Right cardiac atrium (tissue), 5 donors: ENCODE results near the gene DPYSL4. TPM values are rescaled to one million over a fixed set of nuclear protein-coding genes. Genes with fewer than 3 reads are reported as not detected.

ENCODE experiments used
- ATAC-seq, 2 donors: fragments of 200-7000 bp; cut with Tn5 transposase; one replicate each; pipeline versions ENCODE4 v1.8.0 to v1.9.1; 2020; ENCODE audit warnings: moderate library complexity in 2 of 2, mild to moderate bottlenecking in 1 of 2
- DNase-seq, 3 donors: peaks; one replicate each; pipeline ENCODE4 v3.0.0-alpha.2; 2020
- H3K27ac ChIP-seq: one replicate; pipeline ENCODE4 v1.5.1; 2013; ENCODE audit warnings: mild to moderate bottlenecking, low read length, control low read depth, moderate library complexity
- H3K27me3 ChIP-seq: one replicate; pipeline ENCODE4 v1.6.1; 2013; ENCODE audit not compliant: control insufficient read depth, insufficient read depth
- H3K4me1 ChIP-seq: one replicate; pipeline ENCODE4 v1.6.1; 2013; ENCODE audit warnings: low read length; ENCODE audit not compliant: control insufficient read depth, insufficient read depth
- H3K4me3 ChIP-seq: one replicate; pipeline ENCODE4 v1.5.1; 2013; ENCODE audit warnings: low read length, control low read depth
- H3K9me3 ChIP-seq: one replicate; pipeline ENCODE4 v1.6.1; 2013; ENCODE audit warnings: low read length; ENCODE audit not compliant: control insufficient read depth
- WGBS: extraction: QIAGEN DNeasy Blood & Tissue Kit; methylation state at CpG from one replicate; pipeline ENCODE4 v1.1.7; 2013; 5-methylcytosine and 5-hydroxymethylcytosine counted together
- intact Hi-C, 4 donors: fragments of 100-400 bp; cut with DNase I; formaldehyde crosslinking; loops; one replicate each; pipeline versions ENCODE4 v1.11.0 to v1.14.0; 2022 to 2023
- polyA plus RNA-seq: library from polyadenylated mRNA; stranded (reverse); fragments of 200-250 nt; gene quantifications from one replicate; pipeline ENCODE4 v1.2.3, GENCODE V29; 2013
- total RNA-seq, 4 donors: library from RNA; stranded (reverse); fragmentation: NEBNext Ultra II Directional; extraction: Animal tissue kit (Norgen Biotek cat#: 25700); gene quantifications; one replicate each; pipeline ENCODE4 v1.2.1, GENCODE V29; 2021
- donor health status: healthy with polysubstance abuse.
- donor health status: DM: no; HTN: yes; CAD: no.
- donor health status: DM: no; HTN: no; CAD: no.
- donor health status: DM: no; HTN: yes; CAD: no; lungs with severe emphysema.
- donor health status: DM: yes; HTN: yes; CAD: no.

DPYSL4 gene
- total and polyA plus RNA-seq, 5 donors = 1.9 to 13.8 (median 6.8) TPM

DNA sequence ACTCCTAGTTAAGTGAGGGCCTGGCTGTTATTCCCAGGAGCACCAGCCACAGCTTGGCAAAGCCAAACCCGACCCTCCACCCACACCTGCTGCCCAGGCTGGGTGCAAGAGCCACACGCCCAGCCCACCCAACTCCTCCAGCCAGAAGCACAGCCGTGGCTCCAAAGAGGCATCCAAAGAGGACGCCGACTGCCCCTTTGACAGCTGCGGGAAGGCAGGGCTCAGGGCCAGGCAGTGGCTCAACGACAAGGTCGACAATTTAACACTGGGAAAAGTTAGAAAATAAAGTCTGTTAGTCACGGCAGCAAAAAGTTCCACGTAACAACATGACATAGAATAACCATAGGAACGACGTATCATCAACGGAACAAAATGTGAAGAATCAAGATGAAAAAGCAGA, 54.3 kb downstream of the DPYSL4 start:
- ATAC-seq = no peak

DNA sequence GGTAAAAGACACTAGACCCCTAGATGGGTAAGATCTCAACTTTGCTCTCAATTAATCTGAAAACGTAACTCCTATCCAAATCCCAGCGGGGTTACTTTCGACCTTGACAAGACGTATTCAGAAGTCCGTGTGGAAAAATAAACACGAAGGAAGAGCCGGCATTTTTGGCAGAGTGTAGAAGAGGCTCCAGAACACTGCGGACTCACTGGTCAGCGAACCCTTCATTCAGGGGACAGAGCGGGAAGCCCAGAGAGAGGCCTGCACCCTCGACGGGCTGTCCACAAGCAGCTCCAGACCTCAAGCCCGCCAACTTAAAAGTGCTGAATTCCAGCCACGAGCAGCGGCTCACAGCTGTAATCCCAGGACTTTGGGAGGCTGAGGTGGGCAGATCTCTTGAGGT, 54.7 kb downstream of the DPYSL4 start:
- H3K4me1 ChIP-seq = no peaks in the 10 kb centered on the region
- peak in 2 of 3 donors; percentile 1 to 13 for DNase-seq
- H3K9me3 ChIP-seq = no peaks in the 10 kb centered on the region
- ATAC-seq = no peak
- intact Hi-C loops = no loop called here
- H3K27ac ChIP-seq = no peak overlapping the region
- 91% methylated on average over 15 of the region's 15 CpGs for WGBS
- no peak overlapping the region for H3K4me3 ChIP-seq
- H3K27me3 ChIP-seq = no peaks in the 10 kb centered on the region

More for the DNA sequence above, 54.3 kb downstream of the DPYSL4 start:
- H3K27ac ChIP-seq = no peak overlapping the region
- no peaks in the 10 kb centered on the region for H3K4me1 ChIP-seq
- H3K4me3 ChIP-seq = no peak overlapping the region
- intact Hi-C loops = no loop called here
- H3K9me3 ChIP-seq = no peaks in the 10 kb centered on the region
- DNase-seq = peak in 2 of 3 donors; percentile 12 to 23
- no peaks in the 10 kb centered on the region for H3K27me3 ChIP-seq
- WGBS = 83% methylated on average over 13 of the region's 13 CpGs

DNA sequence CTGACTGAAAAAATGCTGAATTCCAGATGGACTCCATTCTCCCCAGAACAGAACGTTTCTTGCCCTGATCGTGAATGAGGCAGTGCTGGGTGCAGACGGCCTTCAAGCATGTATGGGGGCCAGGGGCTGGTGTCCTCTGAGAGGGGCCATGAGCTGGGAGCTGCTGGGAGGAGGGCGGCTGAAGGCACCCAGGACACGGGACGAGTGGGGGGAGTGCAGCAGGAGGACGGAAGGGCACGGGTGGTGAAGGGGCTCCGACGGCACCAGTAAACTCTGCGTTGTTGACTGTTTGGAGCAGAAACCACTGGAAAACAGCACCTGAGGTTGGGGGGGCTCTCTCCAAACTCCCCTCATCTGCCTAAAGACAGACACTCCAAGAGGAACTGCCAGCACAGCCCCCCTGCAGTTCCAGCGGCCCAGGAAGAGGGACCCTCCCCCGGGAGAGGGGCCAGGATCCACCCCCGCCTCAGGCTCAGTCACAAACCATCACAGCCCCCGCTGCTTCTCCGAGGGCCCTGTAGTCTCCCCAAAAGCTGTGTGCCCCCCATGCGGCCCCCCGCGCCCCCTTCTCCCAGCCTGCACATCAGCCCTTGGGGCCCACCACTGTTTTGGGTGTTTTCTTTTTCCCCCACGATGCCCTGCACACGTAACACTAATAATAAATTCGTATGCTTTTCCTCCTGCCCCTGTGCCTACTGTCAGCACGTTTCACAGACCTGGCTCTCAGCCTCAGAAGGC, 55.5 kb downstream of the DPYSL4 start:
- H3K9me3 ChIP-seq = no peaks in the 10 kb centered on the region
- intact Hi-C loops = no loop called here
- ATAC-seq = no peak
- DNase-seq = peak in 2 of 3 donors; percentile 22 to 47
- 83% methylated on average over 23 of the region's 23 CpGs for WGBS
- no peaks in the 10 kb centered on the region for H3K4me1 ChIP-seq
- no peak overlapping the region for H3K27ac ChIP-seq
- H3K27me3 ChIP-seq = no peaks in the 10 kb centered on the region
- no peak overlapping the region for H3K4me3 ChIP-seq

DNA sequence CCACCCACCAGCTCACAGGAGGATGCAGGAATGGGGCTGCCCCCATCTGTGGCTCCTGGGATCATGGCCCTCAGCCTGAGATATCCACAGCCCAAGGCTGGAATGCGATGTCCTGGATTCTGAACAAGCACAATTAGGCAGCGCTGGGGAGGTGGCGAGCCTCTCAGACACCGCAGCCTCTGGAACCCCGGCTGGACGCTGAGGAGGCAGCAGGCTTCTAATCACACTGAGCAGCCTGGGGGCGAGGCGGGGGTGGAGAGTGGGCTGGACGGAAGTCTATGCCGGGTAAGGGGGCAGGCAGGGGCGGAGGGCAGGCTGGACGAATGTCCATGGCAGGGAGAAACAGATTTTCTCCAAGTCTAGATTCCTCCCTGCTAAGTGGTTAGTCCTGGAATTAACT, 56.4 kb downstream of the DPYSL4 start:
- Histone ChIP-seq H3K9me3 (no peaks in the 10 kb centered on the region), H3K27me3 (no peaks in the 10 kb centered on the region), H3K27ac (no peak overlapping the region), H3K4me1 (no peaks in the 10 kb centered on the region), H3K4me3 (no peak overlapping the region)
- intact Hi-C loops = no loop called here
- WGBS = 85% methylated on average over 12 of the region's 12 CpGs
- DNase-seq = peak in 1 of 3 donors; percentile 40
- ATAC-seq = no peak

DNA sequence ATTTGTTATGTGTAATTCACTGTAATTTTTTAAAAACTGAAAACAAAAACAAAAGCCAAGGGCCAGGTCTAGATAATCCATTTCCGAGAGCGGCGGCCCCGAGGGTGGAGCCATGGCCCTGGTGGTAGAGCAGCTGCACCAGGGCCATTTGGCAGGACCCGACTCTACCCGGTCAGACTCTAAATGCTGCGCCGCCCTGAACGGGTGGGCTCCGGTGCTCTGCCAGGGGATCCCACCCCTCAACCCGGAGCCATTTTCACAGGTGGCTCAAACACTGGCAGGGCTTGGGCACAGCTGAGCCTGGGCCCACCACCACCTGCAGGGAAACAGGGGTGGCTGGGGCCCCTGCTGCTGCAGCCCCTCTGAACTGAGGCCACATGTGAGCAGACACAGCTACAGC, 56.9 kb downstream of the DPYSL4 start:
- Histone ChIP-seq H3K9me3 (no peaks in the 10 kb centered on the region), H3K27ac (no peak overlapping the region), H3K4me1 (no peaks in the 10 kb centered on the region), H3K4me3 (no peak overlapping the region), H3K27me3 (no peaks in the 10 kb centered on the region)
- ATAC-seq (no peak), DNase-seq (no peak)
- 93% methylated on average over 11 of the region's 11 CpGs for WGBS
- intact Hi-C loops = no loop called here

DNA sequence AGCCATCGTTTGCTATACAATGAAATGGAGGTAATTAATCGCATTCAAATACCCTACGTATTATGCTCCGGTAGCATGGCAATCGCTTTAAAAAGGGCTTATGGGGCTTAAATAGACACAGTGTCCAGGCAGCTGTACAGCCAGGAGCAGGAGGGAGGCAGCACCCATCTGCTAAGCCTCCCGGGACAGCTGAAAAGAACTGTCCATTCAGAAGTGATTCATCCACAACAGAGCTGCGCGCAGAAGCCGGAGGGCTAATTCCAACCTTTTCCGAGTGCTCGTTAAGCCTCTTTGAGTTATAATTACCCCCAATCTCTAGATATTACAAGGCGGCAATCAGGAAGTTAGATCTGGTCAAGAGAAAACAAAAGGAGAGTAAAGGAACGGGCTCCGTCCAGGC, 58.3 kb downstream of the DPYSL4 start:
- ATAC-seq (no peak), DNase-seq (no peak)
- Histone ChIP-seq H3K9me3 (no peaks in the 10 kb centered on the region), H3K4me1 (no peaks in the 10 kb centered on the region), H3K27me3 (no peaks in the 10 kb centered on the region), H3K4me3 (no peak overlapping the region), H3K27ac (no peak overlapping the region)
- intact Hi-C loops = no loop called here
- WGBS = 93% methylated on average over 14 of the region's 14 CpGs

DNA sequence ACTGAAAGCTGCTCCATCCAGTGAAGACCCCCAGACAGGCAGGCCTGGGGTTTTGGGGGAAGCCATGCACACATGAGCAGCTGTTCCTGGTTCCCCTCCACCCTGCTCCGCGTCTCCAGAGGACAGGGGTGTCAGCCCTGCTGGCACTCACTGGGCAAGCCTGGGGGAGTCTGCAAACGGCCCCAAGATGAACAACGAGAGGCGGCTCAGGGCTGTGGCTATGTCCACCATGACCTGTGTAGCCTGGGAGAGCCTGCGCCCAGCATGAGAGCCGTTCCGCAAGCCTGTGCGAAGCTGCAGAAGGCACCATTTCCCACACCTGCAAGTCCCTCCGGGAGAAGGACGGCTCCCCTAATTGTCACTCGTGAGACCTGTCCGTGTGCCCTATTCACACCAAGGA, 59.5 kb downstream of the DPYSL4 start:
- H3K9me3 ChIP-seq = no peaks in the 10 kb centered on the region
- 94% methylated on average over 13 of the region's 13 CpGs for WGBS
- intact Hi-C loops = no loop called here

DNA sequence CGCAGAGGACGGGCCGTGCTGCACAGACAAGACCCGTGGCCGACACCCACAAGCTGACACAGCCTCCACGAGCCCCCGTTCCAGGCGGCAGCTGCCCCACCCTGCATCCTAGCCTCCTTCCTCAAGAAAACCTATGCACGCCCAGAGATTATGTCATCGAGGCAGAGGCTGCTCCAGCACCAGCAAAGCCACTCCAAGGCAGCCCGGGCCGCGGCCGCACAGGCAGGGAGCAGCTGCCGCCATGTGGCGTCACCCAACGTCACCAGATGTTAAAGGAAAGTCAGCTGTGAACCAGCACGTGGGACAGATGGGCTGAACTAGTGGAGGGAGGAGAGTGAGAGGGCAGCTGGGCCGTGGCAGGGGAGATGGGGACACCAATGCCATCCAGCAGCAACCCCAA, 61.2 kb downstream of the DPYSL4 start:
- Histone ChIP-seq H3K27me3 (no peaks in the 10 kb centered on the region), H3K9me3 (no peaks in the 10 kb centered on the region), H3K4me3 (no peak overlapping the region), H3K27ac (no peak overlapping the region), H3K4me1 (no peaks in the 10 kb centered on the region)
- intact Hi-C loops = no loop called here
- 77% methylated on average over 19 of the region's 19 CpGs for WGBS
- ATAC-seq (peak in 1 of 2 donors; percentile 17), DNase-seq (peak in 1 of 3 donors; percentile 36)

More for the DNA sequence above, 59.5 kb downstream of the DPYSL4 start:
- Histone ChIP-seq H3K27me3 (no peaks in the 10 kb centered on the region), H3K27ac (no peak overlapping the region), H3K4me3 (no peak overlapping the region), H3K4me1 (no peaks in the 10 kb centered on the region)
- no peak for ATAC-seq
- no peak for DNase-seq

DNA sequence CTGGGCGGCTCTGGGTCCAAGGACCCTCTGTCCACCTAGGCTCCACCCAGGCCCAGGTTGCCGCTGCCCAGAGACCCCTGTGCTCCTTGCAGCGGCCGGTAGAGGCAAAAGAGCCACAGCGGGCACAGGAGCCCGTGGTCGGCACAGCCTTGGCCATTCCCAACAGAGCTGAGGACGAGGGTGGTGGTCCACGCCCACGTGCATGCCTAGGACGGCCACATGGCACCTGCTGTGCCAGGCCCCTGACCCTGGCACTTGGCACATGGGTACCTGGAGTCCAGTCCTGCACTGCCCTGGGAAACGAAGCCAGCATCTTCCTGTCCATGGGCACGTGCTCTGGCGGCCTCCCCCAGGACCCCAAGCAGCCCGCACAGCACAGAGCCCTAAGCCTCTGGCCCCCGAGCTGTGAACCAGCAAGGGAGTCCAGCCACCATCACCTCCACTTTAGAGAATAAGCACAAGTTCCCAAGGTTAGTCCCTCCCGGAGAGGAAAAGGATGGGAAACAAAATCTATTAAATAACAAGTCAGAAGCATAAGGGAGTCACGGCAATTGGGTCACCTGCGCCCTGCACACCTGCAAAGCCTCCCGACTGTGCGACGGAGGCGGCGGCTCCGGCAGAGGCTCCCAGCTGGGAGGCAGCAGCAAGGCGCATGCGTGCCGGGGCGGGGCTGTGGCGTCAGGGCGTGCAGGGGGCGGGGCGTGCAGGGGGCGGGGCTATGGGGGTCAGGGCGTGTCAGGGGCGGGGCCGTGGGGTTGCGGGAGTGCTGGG, 61.9 kb downstream of the DPYSL4 start:
- DNase-seq = peak in 2 of 3 donors; percentile 72 to 85
- 56% methylated on average over 38 of the region's 38 CpGs for WGBS

DNA sequence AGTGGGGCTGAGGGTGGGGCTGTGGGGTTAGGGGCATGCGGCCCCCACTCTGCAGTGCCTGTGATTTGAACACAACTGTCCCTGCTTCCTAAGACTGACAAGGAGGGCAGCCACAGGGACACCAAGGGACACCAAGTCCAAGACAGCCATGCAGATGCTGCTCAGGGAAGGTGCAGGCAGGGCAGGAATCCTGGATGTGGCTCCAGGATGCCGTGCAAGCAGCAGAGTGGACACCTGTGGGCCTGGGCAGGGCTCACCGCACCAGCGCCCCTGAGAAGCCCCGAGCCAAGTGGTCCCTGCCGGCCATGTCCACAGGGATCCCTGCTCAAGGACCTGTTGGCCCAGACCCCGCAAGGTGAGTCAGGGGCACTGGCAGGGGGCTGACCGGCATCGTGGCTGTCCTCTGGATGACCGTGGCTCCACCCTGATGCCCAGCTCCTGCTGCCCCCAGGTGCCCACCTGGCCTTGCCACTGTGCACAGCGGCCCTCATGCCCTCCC, 62.5 kb downstream of the DPYSL4 start:
- Histone ChIP-seq H3K27me3 (no peaks in the 10 kb centered on the region), H3K4me1 (no peaks in the 10 kb centered on the region), H3K27ac (no peak overlapping the region), H3K4me3 (no peak overlapping the region), H3K9me3 (no peaks in the 10 kb centered on the region)
- no peak for ATAC-seq
- WGBS = 86% methylated on average over 11 of the region's 11 CpGs
- DNase-seq = peak in 1 of 3 donors; percentile 13
- intact Hi-C loops = no loop called here

More for the DNA sequence above, 61.9 kb downstream of the DPYSL4 start:
- Histone ChIP-seq H3K9me3 (no peaks in the 10 kb centered on the region), H3K4me3 (no peak overlapping the region), H3K27ac (no peak overlapping the region), H3K4me1 (no peaks in the 10 kb centered on the region), H3K27me3 (no peaks in the 10 kb centered on the region)
- intact Hi-C loops = no loop called here
- peak; percentile 44 to 58 for ATAC-seq

DNA sequence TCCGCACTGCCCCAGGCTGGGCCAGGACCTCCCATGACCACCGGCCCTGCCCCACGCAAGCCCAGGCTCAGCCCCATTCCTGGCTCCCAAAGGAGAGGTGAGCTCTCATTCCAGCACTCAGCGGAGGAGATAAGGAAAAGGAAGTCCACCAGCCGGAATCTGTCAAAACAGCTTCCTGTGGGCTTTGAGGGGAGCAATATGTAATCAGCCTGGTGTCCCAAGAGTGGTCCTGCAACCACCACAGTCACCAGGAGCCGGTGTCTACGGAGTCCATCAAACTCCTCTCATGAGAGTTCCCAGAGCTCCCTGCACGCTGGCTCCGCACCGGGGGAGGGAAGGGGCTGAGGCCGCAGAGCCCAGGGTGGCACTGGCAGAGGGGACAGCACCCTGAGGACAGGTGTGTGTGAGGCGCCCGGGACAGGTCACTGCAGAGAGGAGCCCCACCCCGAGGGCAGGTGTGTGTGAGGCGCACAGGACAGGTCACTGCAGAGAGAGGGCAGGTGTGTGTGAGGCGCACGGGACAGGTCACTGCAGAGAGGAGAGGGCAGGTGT, 63.2 kb downstream of the DPYSL4 start:
- no peak for ATAC-seq
- H3K4me3 ChIP-seq = no peak overlapping the region
- intact Hi-C loops = no loop called here
- WGBS = 66% methylated on average over 17 of the region's 17 CpGs
- no peak overlapping the region for H3K27ac ChIP-seq
- H3K27me3 ChIP-seq = no peaks in the 10 kb centered on the region
- no peaks in the 10 kb centered on the region for H3K9me3 ChIP-seq
- no peaks in the 10 kb centered on the region for H3K4me1 ChIP-seq
- peak in 1 of 3 donors; percentile 35 for DNase-seq
